ENCODE measurements around the gene CALML4.
"Not testable (repeated sequence)": the region's sequence is repeated elsewhere in the genome, so short reads cannot be mapped to it uniquely, and the experiment has no call there.

CALML4 gene

GRCh38 chr15:68224546-68225250 is 19.6 kb upstream of the CALML4 start:
- DNase-seq (ENCODE audit: low read depth), result no peak

- no peak for DNase-seq (ENCODE audit: low read depth)
Observed at GRCh38 chr15:68224108-68224507, 19.0 kb upstream of the CALML4 start.

- no peak for DNase-seq (ENCODE audit: low read depth)
Observed at GRCh38 chr15:68223171-68223570, 18.0 kb upstream of the CALML4 start.

- not testable (repeated sequence) for DNase-seq (ENCODE audit: low read depth)
Observed at GRCh38 chr15:68222432-68222743, 17.3 kb upstream of the CALML4 start.

- DNase-seq (ENCODE audit: low read depth), result not testable (repeated sequence)
Observed at GRCh38 chr15:68221530-68222431, 16.6 kb upstream of the CALML4 start.

GRCh38 chr15:68220967-68221366 is 15.8 kb upstream of the CALML4 start:
- no peak for DNase-seq (ENCODE audit: low read depth)

GRCh38 chr15:68220489-68220888 is 15.4 kb upstream of the CALML4 start:
- no peak for DNase-seq (ENCODE audit: low read depth)

- DNase-seq (ENCODE audit: low read depth), result no peak
Observed at GRCh38 chr15:68218847-68219798, 14.0 kb upstream of the CALML4 start.

GRCh38 chr15:68218331-68218730 is 13.2 kb upstream of the CALML4 start:
- no peak for DNase-seq (ENCODE audit: low read depth)

GRCh38 chr15:68217341-68217740 is 12.2 kb upstream of the CALML4 start:
- no peak for DNase-seq (ENCODE audit: low read depth)

GRCh38 chr15:68214838-68215254 is 9.7 kb upstream of the CALML4 start:
- no peak for DNase-seq (ENCODE audit: low read depth)

GRCh38 chr15:68213991-68214837 is 9.1 kb upstream of the CALML4 start:
- DNase-seq (ENCODE audit: low read depth), result no peak

GRCh38 chr15:68213491-68213845 is 8.3 kb upstream of the CALML4 start:
- not testable (repeated sequence) for DNase-seq (ENCODE audit: low read depth)

GRCh38 chr15:68211656-68212320 is 6.7 kb upstream of the CALML4 start:
- no peak for DNase-seq (ENCODE audit: low read depth)

- DNase-seq (ENCODE audit: low read depth), result no peak
Observed at GRCh38 chr15:68210821-68211655, 5.9 kb upstream of the CALML4 start.

- DNase-seq (ENCODE audit: low read depth), result no peak
Observed at GRCh38 chr15:68210409-68210756, 5.3 kb upstream of the CALML4 start.

- no peak for DNase-seq (ENCODE audit: low read depth)
Observed at GRCh38 chr15:68209735-68210408, 4.7 kb upstream of the CALML4 start.

GRCh38 chr15:68209272-68209671 is 4.1 kb upstream of the CALML4 start:
- DNase-seq (ENCODE audit: low read depth), result no peak

GRCh38 chr15:68208636-68209240 is 3.6 kb upstream of the CALML4 start:
- DNase-seq (ENCODE audit: low read depth), result no peak
